Stomach (tissue), 4 donors: ENCODE data around the gene SNX19.

Source experiments
- EP300 ChIP-seq: sonication (generic); formaldehyde crosslinking; IDR thresholded peaks from one replicate; pipeline ENCODE4 v1.6.1; 2017; ENCODE audit warnings: antibody characterized with exemption
- POLR2A ChIP-seq, 4 donors: fragments of 450-650 bp; IDR thresholded peaks; one replicate each; pipeline ENCODE4 v1.6.1; 2016; ENCODE audit warnings: antibody characterized with exemption in 4 of 4, control low read depth in 2 of 4, mild to moderate bottlenecking in 1 of 4, moderate library complexity in 1 of 4
- POLR2AphosphoS5 ChIP-seq, 3 donors: sonication (generic); formaldehyde crosslinking; IDR thresholded peaks; one replicate each; pipeline ENCODE4 v1.6.1; 2016; ENCODE audit warnings: antibody characterized with exemption in 3 of 3
- TF ChIP-seq, protein P1 (sequence below), 7 experiments: fragments of 450-650 bp in 4 of 7; fragments of 200-600 bp in 3 of 7; sonication (generic) in 3 of 7; IDR thresholded peaks; one replicate each; pipeline ENCODE4 v1.5.1; 2016 to 2019; ENCODE audit warnings: antibody characterized with exemption in 7 of 7, control low read depth in 2 of 7, mild to moderate bottlenecking in 1 of 7

DNA sequence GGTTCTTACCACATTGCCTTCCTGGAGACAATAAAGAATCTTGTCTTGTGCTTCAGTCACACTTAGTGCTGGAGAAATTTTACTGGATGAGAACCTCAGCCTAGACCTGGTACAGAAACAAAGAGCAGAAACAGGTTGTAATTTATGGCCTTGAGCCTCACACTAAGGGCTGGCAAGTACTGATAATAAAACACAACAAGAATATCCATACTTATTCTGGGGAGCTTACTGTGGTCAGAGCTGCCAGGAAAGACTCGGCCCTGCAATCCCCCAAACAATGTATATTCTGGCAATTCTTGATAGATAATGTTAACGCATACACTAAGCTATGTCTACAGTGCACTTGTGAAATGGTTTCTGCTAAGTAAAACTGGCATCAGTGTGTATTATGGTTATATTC, 9.7 kb downstream of the SNX19 start:
- TF ChIP-seq, protein P1, sequence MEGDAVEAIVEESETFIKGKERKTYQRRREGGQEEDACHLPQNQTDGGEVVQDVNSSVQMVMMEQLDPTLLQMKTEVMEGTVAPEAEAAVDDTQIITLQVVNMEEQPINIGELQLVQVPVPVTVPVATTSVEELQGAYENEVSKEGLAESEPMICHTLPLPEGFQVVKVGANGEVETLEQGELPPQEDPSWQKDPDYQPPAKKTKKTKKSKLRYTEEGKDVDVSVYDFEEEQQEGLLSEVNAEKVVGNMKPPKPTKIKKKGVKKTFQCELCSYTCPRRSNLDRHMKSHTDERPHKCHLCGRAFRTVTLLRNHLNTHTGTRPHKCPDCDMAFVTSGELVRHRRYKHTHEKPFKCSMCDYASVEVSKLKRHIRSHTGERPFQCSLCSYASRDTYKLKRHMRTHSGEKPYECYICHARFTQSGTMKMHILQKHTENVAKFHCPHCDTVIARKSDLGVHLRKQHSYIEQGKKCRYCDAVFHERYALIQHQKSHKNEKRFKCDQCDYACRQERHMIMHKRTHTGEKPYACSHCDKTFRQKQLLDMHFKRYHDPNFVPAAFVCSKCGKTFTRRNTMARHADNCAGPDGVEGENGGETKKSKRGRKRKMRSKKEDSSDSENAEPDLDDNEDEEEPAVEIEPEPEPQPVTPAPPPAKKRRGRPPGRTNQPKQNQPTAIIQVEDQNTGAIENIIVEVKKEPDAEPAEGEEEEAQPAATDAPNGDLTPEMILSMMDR (IDR thresholded peaks at IDR 0.05), result no peak
- TF ChIP-seq POLR2A (IDR thresholded peaks at IDR 0.05), result no peak
- no peak for TF ChIP-seq POLR2AphosphoS5 (IDR thresholded peaks at IDR 0.05)
- no peak for TF ChIP-seq EP300
